Renal cortex interstitium (tissue), 11 donors: ENCODE measurements around the gene TRIM8. TPM values are rescaled to one million over a fixed set of nuclear protein-coding genes. Genes with fewer than 3 reads are reported as not detected.

Experiments
- DNase-seq, 11 donors: peaks; one replicate each; pipeline ENCODE4 v3.0.0-alpha.2; 2013; ENCODE audit warnings: low read depth in 9 of 11, low spot score in 4 of 11; ENCODE audit errors: extremely low read depth in 1 of 11
- polyA plus RNA-seq, 3 donors: library from polyadenylated mRNA; unstranded; fragments of 120-200 nt; gene quantifications; one replicate each; pipeline ENCODE4 v1.2.1, GENCODE V29; 2013; ENCODE audit not compliant: insufficient read length in 3 of 3

The TRIM8 gene
- polyA plus RNA-seq, 3 donors, result 124 to 132 (median 127) TPM

DNA sequence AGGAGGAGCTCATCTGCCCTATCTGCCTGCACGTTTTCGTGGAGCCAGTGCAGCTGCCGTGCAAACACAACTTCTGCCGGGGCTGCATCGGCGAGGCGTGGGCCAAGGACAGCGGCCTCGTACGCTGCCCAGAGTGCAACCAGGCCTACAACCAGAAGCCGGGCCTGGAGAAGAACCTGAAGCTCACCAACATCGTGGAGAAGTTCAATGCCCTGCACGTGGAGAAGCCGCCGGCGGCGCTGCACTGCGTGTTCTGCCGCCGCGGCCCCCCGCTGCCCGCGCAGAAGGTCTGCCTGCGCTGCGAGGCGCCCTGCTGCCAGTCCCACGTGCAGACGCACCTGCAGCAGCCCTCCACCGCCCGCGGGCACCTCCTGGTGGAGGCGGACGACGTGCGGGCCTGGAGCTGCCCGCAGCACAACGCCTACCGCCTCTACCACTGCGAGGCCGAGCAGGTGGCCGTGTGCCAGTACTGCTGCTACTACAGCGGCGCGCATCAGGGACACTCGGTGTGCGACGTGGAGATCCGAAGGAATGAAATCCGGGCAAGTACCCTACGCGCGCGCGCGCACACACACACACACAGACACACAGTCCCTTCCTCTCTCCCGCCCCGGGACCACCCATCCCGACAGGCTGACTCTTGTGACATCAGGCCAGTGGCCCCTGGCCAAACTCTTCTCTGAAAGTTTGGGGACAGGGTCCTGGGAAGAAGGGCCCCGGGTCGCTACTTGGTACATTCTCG lies 538 bp downstream of the TRIM8 start:
- peak in 3 of 11 donors; percentile 45 to 72 (median 69) for DNase-seq

DNA sequence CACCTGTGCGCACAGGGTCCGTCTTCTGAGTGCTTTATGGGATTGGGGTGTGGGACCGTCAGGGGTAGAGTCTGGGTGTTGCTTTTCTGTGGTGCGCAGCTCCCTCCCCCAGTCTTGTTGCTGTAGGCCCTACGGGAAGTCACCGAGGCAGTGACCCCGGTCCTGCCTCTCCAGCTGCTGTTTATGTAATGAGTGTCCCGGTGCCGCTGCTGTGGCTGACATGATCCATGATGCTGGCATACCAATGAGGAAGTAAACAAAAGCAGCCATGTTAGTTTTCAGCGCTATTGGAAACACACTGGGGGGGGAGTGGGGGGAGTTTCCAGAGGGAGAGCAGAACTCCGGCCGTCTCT lies 1.1 kb downstream of the TRIM8 start:
- peak in 3 of 11 donors; percentile 67 to 79 (median 68) for DNase-seq

DNA sequence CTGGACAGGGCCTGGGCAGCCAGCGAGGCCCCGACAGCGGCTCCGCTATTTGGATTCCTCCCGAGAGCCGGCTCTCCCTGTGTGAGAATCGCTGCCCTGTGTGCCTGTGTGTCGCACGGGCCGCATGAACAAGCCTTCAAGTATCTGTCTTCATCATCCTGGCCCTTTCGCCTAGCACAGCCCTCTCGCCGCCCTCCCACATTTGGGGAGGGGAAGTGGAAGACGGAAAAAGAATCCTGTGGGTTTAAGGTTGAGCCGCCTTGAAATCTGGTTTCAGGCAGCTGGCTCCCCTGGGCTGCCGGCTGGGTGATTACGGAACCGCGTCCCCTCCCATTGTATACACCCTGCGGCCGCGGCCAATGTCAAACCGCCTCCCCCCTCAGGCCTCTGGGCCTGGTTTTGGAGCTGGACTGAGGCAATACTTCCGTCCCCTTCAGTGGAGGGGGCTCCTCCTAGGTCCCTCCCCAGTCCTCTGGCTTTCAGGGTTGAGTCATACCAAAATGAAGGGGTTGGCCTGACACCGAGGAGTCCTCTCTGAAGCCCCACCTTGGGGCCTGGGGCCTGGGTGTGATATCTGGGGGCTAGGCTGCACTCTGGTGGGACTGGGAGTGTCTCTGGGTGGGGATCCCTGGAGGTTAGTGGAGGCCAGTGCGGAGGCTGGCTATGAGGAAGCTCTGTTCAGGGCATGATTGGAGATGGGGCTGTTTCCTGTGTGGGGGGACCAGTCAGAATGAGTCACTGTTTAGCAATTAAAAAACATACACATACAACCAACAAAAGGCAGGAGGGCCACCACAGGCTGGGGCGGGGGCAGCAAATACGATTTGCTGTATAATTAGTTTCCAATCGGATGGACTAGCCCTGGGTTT lies 1.7 kb downstream of the TRIM8 start:
- DNase-seq, result peak in 3 of 11 donors; percentile 50 to 63 (median 55)

GRCh38 chr10:102646610-102647442 lies 2.5 kb downstream of the TRIM8 start:
- peak in 2 of 11 donors; percentile 58 to 61 for DNase-seq

DNA sequence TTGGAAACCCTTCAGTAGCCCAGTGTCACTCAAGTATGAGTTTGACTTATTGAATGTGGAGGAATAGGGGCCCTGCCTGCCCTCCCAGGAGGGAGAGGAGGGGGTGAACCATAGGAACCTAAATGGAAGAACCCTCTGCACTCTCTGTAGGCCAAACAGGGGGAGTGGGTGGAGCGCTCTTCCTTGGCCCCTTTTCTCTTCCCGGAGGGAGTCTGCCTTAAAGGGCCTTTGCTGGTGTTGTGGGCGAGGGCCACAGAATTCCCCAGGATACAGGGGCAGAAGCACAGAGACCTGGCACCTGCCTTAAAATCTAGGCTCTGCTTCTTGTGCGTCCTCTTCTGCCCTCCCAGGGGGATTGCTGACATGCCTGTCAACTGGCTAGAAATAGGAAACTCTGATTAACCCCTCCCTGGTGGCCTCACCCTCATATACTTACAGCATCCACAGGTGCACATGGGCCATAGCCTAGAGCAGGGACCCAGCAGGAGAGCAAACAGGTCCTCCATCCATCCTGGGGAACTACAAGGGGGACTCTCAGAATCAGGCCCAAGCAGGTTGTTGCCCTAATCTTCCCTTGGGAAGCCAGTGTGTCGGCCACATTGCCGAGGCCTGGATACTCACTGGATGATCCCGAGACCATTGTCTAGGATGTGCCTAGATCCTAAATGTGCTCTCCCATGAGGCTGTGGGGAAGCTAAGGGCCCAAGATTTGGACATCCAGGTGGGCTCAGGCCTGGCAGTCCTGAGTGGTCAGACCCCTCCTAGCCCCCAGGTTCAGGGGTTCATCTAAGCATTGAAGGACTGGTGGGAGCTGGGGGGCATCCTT lies 3.4 kb downstream of the TRIM8 start:
- no peak for DNase-seq

- DNase-seq, result no peak
Observed at GRCh38 chr10:102648269-102648888, 4.1 kb downstream of the TRIM8 start.

DNA sequence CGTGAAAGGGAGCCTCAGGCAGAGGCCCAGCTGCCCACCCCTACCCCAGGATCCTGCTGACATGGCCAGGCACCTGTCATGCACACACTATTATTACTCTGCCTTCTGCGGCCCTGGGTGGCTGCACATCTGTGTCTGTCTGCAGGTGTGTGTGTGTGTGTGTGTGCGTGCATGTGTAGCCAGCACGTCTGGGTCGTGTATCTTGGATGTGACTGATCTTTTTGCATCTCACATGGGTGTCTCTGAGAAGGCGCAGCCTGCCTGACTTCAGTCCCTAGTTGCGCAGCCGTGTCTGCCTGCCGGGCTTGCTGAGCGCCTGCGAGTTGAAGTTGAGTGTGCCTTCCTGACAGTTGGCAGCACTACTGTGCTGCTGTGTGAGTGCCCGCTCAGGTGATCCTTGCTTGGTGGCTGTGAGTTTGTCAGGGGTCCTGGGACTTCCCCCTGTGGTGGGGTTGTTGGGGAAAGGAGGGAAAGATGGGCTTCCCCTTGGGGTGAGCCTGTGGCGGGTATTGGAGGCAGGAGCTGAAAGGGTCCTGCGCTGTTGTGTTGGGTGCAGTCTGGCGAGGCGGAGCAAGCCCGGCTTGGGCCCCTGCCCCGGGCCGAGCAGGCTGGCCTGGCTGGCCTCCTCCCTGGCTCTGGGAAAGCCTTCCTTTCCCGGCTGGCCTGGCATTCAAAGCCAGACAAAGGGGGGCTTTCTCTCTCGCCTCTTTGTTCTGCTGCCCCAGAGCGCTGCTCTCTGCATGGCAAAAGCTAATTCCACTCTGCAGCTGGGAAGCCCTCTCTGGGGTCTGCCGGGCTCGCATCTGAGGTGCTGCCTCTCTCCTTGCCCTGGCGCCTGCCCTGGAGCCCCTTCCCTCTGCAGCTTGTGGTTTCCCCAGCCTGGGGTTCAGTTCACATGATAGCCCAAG lies 4.9 kb downstream of the TRIM8 start:
- DNase-seq, result no peak

DNA sequence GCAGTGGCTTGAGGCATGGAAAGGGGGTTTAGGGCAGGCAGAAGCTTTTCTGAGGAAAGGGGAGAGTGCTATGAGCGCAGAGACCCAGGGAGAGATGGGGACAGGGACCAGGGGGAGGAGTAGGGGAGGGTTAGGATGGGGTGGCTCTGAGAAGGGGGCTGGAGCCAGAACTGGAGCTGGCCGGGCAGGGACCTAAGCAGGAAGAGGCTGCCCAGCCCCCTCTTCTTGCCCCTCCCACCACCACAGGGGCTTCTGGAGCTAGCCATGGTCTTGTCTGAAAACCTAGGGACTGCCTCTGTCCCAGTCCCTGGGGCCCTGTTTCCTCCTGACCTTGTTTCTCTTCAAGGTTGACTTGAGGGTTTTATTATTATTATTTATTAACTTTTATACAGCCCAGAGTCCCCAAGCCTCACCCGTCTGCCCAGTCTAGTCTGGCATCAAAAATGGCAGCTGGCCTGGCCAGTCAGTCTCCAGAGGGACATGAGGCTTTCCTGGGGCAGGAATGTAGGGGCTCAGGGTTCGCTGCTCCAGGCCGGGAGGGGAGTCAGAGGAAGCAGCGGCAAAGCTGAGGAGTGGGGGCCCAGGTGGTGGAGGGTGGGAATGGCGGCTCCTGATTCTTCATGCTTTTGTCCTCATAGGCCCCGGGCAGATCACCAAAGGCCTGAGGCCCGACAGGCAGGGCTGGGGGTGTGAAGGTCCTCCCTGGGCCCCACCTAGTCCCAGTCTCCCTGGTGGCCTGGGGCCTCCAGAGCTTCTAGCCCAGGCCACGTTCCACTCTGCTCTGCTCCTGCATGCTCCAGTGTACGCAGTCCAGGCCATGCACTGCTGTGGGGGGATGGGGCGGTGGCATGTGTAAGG lies 5.7 kb downstream of the TRIM8 start:
- DNase-seq, result no peak

DNA sequence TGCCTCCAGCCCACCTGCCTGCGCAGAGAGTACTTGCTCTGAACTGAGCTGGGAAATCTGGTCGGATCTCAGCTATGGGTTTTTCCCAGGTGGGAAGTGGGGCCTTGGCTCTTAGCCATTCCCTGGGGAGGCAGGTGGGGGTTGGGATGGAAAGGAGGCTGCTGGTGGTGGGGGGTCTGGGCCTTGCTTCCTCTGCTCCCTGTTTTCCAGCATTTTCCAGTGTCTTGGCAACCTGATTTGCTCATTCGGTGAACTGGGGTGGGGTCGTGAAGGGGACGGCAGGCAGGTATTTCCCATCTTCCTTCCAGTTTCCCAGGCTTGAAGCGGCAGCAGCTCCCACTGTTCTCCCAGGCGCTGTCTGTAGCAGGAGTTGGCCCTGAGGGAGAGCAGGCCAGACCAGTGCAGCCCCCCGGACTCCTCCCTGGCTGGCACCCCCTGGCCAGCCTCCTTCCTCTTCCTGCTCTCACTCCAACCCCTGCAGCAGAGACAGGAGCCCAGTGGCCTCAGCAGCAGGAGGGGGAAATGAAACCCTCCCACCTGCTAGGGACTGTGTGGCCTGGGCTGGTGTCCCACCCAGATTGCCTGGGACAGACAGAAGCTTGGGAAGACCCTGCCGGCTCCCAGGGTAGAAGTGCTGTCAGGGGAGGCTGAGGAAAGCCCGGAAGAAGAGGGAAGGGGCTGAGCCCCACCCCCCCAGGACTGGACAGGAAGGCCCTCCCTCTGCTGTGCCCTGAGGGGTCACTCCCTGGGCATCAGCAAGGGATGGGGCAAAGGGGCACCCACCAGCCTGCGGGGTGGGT lies 6.6 kb downstream of the TRIM8 start:
- DNase-seq, result no peak

- DNase-seq, result no peak
Observed at GRCh38 chr10:102651455-102652169, 7.3 kb downstream of the TRIM8 start.

GRCh38 chr10:102652170-102652916 lies 8.1 kb downstream of the TRIM8 start:
- DNase-seq, result no peak

DNA sequence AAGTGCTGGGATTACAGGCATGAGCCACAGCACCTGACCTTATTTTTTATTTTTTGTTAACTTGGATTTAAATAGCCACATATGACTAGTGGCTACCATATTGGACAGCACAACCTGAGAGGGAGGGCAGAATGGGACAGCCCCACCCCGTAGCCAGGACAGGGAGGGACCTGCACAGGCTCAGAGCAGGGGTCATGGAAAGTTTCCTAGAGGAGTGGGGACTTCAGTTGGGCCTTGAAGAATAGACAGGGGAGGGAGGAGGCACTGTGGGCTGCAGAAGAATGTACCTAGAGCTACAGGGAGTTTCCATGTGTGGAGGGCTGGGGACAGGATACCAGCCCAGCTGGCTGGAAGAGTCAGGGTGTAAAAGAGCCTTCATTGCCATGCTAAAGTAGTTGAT lies 8.8 kb downstream of the TRIM8 start:
- no peak for DNase-seq

- no peak for DNase-seq
Observed at GRCh38 chr10:102654566-102654965, 10.3 kb downstream of the TRIM8 start.

- DNase-seq, result no peak
Observed at GRCh38 chr10:102654969-102655368, 10.7 kb downstream of the TRIM8 start.
